GM20431 (cell line): ENCODE measurements around the gene STEAP3.

Source experiments
- in situ Hi-C: fragments of 300-500 bp; cut with MseI, MboI; formaldehyde crosslinking; loops from one replicate; pipeline ENCODE4 v1.15.0; 2020; ENCODE audit warnings: low sequenced_read_pairs; ENCODE audit not compliant: unreplicated experiment

The STEAP3 gene

GRCh38 chr2:119223521-119224390, at the start of gene STEAP3:
Gene STEAP3, plus strand, starts transcription at chr2:119223834. Its CDS starts 7,179 bp downstream, at chr2:119231013.
- in situ Hi-C loops = no loop called here

DNA sequence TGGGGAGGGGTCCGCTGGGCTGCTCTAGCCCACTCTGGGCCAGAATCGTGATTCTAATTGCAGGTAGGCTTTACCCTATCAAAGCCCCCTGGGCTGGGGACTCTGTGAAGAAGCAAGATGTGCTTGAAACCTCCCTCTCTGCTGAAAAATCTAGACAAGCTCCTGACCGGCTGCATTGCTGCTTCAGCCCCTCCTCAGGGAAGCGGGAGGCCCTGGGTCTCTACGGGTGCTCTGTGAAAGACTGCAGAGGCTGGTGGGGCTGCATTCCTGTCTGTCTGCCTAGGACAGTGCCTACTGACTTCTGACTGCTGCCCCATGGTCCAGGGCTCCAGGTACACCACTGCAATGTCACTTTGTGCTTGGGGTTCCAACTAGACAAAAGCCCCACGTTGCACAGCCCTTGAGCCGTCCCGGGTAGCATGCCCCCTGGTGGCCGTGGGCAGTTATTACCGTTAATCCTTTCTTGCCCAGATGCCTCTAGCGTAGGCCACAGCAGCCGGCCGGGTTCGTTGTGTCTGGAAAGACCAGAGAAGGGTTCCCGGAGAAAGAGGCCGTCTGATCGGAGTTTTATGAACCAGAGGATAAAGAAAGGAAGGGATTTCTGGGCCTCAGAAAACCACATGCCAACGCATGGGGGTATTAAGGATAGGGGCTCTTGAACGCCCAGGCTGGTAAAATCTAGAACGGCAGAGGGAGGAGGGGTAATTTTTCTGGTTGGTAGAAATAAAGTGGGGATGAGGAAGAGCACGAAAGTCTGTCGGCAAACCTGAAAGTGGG, 49.2 kb upstream of the STEAP3 start:
- in situ Hi-C loops = no loop called here

GRCh38 chr2:119174993-119175347, 48.7 kb upstream of the STEAP3 start:
- in situ Hi-C loops = loop anchor here (25.0 kb wide), 1 partner anchor 288 kb away; no protein-coding TSS in a partner anchor

DNA sequence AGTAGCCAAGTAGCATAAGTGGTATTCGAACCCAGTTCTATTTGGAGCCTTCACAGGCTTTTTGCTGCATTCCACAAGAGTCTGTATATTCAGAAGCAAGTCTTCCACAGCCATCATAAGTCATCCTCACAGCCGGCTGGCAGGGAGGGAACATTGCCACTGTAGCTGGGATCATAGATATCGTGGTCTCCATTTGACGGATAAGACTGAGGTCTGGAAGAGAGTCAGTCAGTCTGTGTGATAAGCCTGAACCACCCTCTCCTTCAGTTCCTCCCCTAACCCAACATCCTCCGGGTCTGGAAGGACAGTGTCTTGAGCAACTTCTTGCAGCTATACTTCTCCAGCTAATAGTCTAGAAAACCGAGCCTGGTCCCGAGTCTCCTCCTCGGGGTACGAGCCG, 48.1 kb upstream of the STEAP3 start:
- in situ Hi-C loops = loop anchor here (25.0 kb wide), 1 partner anchor 288 kb away; no protein-coding TSS in a partner anchor

DNA sequence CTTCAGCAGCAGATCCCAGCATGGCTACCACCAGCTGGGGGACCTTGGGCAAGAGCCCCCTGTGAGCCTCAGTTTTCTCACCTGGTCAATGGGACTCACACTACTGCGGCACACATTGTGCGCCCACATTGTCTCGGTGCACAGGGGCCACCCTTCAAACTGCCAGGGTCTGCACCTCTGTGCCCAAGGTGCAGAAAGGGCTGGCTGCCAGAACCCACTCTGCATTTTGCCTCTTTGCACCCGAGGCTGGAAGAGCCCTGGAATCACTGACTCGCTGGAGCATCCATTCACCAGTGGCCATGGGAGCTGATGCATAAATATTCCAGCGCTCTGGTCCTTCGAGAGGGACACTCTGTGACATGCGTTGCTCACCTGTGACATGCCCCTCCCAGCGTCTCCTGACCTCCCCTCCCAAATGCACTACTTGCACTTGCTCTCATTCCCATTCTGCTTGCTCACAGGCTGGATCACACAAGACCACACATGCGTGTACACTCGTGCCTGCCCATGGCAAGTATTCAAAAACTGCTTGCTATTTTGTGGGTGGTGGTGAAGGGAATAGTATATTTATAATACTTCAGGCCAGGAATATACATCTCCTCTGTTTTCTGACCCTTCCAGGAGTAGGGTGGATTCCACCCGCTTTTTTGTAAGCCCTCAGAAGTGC, 46.3 kb upstream of the STEAP3 start:
- in situ Hi-C loops = loop anchor here (25.0 kb wide), 1 partner anchor 290 kb away; no protein-coding TSS in a partner anchor

- in situ Hi-C loops = loop anchor here (25.0 kb wide), 1 partner anchor 291 kb away; no protein-coding TSS in a partner anchor
Measured at GRCh38 chr2:119177838-119178190, 45.8 kb upstream of the STEAP3 start.

GRCh38 chr2:119178776-119179175, 44.9 kb upstream of the STEAP3 start:
- in situ Hi-C loops = loop anchor here (25.0 kb wide), 1 partner anchor 291 kb away; no protein-coding TSS in a partner anchor

- in situ Hi-C loops = loop anchor here (25.0 kb wide), 1 partner anchor 292 kb away; no protein-coding TSS in a partner anchor
Measured at GRCh38 chr2:119179202-119179601, 44.4 kb upstream of the STEAP3 start.

GRCh38 chr2:119179991-119180390, 43.6 kb upstream of the STEAP3 start:
- in situ Hi-C loops = loop anchor here (25.0 kb wide), 1 partner anchor 293 kb away; no protein-coding TSS in a partner anchor

DNA sequence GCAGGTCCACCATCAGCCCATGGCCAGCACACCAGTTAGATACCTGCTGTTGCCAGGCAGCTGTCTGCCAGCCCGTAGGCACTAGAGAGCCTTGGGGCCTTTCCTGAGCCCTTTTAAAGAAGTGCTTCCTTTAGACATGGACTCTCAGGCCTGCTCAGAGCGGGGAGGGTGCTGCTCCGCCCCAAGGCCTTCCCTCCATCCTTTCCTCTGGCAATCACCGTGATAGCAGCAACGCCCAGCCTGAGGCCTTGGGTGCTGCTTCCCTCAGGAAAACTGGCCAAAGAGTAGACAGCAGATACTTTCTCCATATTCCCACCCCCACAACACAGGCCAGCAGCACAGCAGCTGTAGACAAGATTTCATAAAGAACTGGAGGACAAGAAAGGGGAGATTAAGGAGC, 42.7 kb upstream of the STEAP3 start:
- in situ Hi-C loops = loop anchor here (25.0 kb wide), 1 partner anchor 294 kb away; no protein-coding TSS in a partner anchor

DNA sequence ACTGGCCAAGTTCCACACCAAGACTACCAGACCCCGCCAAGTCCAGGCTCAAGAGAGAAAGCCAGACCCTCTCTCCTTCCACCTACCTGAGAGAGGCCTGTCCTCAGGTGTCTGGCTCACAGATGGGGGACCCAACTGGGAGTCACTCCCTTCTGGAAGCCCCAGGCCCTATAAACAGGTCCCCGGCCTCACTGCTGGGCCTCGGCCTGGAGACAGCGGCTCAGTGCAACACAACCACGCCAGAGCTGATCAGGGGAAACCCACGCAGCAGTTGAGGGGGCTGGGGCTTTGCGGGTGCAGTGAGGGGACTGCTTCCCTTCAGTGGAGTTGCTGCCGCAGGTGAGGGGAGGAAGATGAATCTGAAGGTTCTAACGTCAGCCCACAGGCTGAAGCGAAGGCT, 42.2 kb upstream of the STEAP3 start:
- in situ Hi-C loops = loop anchor here (25.0 kb wide), 1 partner anchor 294 kb away; no protein-coding TSS in a partner anchor

DNA sequence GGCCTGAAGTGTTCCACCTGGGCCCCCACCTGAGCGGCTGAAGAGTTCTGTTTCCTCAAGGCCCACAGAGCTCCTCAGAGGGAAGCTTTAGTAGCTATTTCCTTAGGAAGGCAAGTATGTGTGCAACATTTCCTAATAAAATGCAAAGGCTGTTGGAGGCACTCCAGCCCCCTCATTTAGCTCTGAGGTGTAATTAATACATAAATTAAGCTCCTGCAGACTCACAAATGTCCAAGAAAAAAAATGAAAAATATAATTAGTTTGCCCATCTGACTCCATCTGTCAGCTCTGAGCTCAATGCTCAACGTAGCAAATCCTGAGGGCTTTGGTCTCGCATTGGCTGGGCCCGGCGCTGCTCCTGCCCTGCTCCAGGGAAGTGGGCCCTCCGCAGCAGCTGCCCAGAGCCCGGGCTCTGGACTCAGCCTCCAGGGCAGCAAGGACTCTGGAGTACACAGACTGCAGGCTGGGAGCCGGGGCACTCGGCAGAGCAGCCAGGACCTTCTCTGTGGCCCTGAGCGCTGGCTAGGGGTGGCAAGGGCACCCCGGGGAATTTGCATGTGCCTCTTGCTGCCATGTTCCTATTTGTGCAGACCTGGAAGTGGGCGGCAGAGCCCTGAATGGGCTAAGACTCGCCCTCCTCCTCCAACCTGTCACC, 41.7 kb upstream of the STEAP3 start:
- in situ Hi-C loops = loop anchor here (25.0 kb wide), 1 partner anchor 295 kb away; no protein-coding TSS in a partner anchor

- in situ Hi-C loops = loop anchor here (25.0 kb wide), 1 partner anchor 297 kb away; no protein-coding TSS in a partner anchor
Measured at GRCh38 chr2:119184512-119184911, 39.1 kb upstream of the STEAP3 start.

- in situ Hi-C loops = loop anchor here (25.0 kb wide), 1 partner anchor 303 kb away; no protein-coding TSS in a partner anchor
Measured at GRCh38 chr2:119190321-119191111, 33.1 kb upstream of the STEAP3 start.

- in situ Hi-C loops = loop anchor here (25.0 kb wide), 1 partner anchor 306 kb away; no protein-coding TSS in a partner anchor
Measured at GRCh38 chr2:119192893-119193292, 30.7 kb upstream of the STEAP3 start.

GRCh38 chr2:119195001-119195400, 28.6 kb upstream of the STEAP3 start:
- in situ Hi-C loops = loop anchor here (25.0 kb wide), 1 partner anchor 308 kb away; no protein-coding TSS in a partner anchor

DNA sequence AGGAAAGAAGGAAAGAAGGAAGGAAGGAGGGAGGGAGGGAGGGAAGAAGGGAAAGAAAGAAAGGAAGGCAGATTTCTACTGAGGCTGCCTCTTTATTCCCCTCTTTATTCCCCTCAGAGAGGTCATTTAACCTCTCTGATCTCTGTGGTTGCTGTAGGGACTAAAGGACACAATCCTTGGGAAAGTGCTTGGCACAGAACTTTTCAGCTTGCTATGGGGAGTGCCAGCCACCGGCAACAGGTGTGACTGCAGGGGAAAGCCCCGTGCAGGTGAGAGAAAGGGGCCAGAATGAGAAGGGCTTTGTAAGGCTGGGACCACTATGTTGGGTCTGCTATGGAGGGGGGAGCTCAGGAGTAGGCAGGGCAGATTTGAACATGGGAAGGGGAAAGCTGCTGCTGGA, 27.7 kb upstream of the STEAP3 start:
- in situ Hi-C loops = loop anchor here (25.0 kb wide), 1 partner anchor 309 kb away; no protein-coding TSS in a partner anchor
